Glutamatergic neuron (in vitro differentiated cells): ENCODE results near the gene FITM1. TPM values are rescaled to one million over a fixed set of nuclear protein-coding genes. Genes with fewer than 3 reads are reported as not detected.

Source experiments
- DNase-seq: peaks from one replicate; pipeline ENCODE4 v3.0.0; 2022
- H3K27ac Mint-ChIP-seq: one replicate; pipeline ENCODE4 v1.8.0; 2020; ENCODE audit warnings: mild to moderate bottlenecking, mixed read lengths, inconsistent platforms; ENCODE audit not compliant: unreplicated experiment
- H3K27me3 Mint-ChIP-seq: one replicate; pipeline ENCODE4 v1.8.0; 2020; ENCODE audit warnings: mild to moderate bottlenecking, moderate library complexity, mixed read lengths, inconsistent platforms; ENCODE audit not compliant: unreplicated experiment
- H3K36me3 Mint-ChIP-seq: one replicate; pipeline ENCODE4 v1.8.0; 2020; ENCODE audit warnings: mild to moderate bottlenecking, mixed read lengths, inconsistent platforms; ENCODE audit not compliant: unreplicated experiment
- H3K4me1 Mint-ChIP-seq: one replicate; pipeline ENCODE4 v1.8.0; 2020; ENCODE audit warnings: mild to moderate bottlenecking, low read depth, mixed read lengths, inconsistent platforms; ENCODE audit not compliant: unreplicated experiment
- H3K4me3 Mint-ChIP-seq: one replicate; pipeline ENCODE4 v1.8.0; 2020; ENCODE audit warnings: mild to moderate bottlenecking, mixed read lengths, inconsistent platforms; ENCODE audit not compliant: unreplicated experiment
- H3K9me3 Mint-ChIP-seq: one replicate; pipeline ENCODE4 v1.8.0; 2020; ENCODE audit warnings: mild to moderate bottlenecking, moderate library complexity, mixed read lengths, inconsistent platforms; ENCODE audit not compliant: unreplicated experiment
- total RNA-seq: library from RNA; stranded (reverse); fragmentation: NEBNext Ultra II Directional; extraction: Animal tissue kit (Norgen Biotek cat#: 25700); gene quantifications from one replicate; pipeline ENCODE4 v1.2.1, GENCODE V29; 2021; ENCODE audit not compliant: unreplicated experiment
- TF ChIP-seq, protein P1 (sequence below): fragments of 200-600 bp; sonication (generic); IDR thresholded peaks from one replicate; pipeline ENCODE4 v1.5.0; 2021; ENCODE audit not compliant: partially characterized antibody, unreplicated experiment

FITM1 gene
- total RNA-seq, 1 donor from 2014 or later = 0.66 TPM

DNA sequence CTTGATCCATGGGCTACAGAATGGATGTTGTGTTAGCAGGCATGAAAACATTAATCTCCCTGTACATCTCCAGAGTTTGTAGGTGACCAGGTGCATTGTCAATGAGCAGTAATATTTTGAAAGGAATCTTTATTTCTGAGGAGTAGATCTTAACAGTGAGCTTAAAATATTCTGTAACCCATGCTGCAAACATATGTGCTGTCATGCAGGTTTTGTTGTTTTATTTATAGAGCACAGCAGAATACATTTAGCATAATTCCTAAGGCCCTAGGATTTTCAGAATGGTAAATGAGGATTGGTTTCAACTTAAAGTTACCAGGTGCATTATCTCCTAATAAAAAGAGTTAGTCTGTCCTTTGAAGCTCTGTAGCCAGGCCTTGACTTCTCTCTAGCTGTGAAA is 3.5 kb upstream of the FITM1 start:
- Mint-ChIP-seq H3K9me3 (peaks cover 4% of the 10 kb centered on the region), H3K4me1 (peaks cover 13% of the 10 kb centered on the region), H3K4me3 (no peak overlapping the region), H3K36me3 (no peaks in the 10 kb centered on the region), H3K27me3 (peaks cover 6% of the 10 kb centered on the region), H3K27ac (no peak overlapping the region)
- no peak for DNase-seq
- TF ChIP-seq, protein P1, sequence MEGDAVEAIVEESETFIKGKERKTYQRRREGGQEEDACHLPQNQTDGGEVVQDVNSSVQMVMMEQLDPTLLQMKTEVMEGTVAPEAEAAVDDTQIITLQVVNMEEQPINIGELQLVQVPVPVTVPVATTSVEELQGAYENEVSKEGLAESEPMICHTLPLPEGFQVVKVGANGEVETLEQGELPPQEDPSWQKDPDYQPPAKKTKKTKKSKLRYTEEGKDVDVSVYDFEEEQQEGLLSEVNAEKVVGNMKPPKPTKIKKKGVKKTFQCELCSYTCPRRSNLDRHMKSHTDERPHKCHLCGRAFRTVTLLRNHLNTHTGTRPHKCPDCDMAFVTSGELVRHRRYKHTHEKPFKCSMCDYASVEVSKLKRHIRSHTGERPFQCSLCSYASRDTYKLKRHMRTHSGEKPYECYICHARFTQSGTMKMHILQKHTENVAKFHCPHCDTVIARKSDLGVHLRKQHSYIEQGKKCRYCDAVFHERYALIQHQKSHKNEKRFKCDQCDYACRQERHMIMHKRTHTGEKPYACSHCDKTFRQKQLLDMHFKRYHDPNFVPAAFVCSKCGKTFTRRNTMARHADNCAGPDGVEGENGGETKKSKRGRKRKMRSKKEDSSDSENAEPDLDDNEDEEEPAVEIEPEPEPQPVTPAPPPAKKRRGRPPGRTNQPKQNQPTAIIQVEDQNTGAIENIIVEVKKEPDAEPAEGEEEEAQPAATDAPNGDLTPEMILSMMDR = no peak

DNA sequence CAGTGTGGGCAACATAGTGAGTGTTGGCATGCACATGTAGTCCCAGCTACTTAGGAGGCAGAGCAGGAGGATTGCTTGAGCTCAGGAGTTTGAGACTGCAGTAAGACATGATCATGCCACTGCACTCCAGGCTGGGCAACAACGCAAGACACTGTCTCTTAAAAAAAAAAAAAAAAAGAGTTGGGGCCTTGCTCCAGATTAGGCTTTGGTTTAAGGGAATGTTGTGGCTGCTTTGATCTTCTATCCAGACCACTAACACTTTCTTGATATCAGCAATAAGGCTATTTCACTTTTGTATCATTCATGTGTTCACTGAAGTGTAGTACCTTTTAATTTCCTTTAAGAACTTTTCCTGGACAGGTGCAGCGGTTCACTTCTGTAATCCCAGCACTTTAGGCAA is 2.8 kb upstream of the FITM1 start:
- H3K27ac Mint-ChIP-seq = no peak overlapping the region
- H3K9me3 Mint-ChIP-seq = peaks cover 4% of the 10 kb centered on the region
- no peaks in the 10 kb centered on the region for H3K36me3 Mint-ChIP-seq
- H3K4me3 Mint-ChIP-seq = no peak overlapping the region
- peaks cover 6% of the 10 kb centered on the region for H3K27me3 Mint-ChIP-seq
- H3K4me1 Mint-ChIP-seq = peaks cover 14% of the 10 kb centered on the region
- DNase-seq = no peak
- TF ChIP-seq, protein P1 = no peak

DNA sequence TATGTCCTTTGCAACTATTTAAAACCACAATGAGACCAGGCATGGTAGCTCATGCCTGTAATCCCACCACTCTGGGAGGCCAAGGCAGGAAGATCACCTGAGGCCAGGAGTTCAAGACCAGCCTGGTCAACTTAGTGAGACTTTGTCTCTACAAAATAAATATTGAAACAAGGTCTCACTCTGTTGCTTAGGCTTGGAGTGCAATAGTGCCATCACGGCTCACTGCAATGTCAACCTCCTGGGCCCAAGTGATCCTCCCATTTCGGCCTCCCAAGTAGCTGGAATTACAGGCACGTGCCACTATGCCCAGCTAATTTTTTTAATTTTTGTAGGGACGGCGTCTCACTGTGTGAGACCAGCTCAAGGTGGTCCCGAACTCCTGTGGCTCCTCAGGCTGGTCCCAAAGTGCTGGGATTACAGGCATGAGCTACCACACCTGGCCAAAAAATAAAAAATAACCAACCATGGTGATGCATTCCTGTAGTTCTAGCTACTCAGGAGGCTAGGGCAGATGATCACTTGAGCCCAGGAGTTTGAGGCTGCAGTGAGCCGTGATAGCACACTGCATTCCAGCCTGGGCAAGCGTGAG is 955 bp upstream of the FITM1 start:
- TF ChIP-seq, protein P1 = no peak
- Mint-ChIP-seq H3K27me3 (peaks cover 6% of the 10 kb centered on the region), H3K27ac (no peak overlapping the region), H3K36me3 (no peaks in the 10 kb centered on the region), H3K9me3 (peaks cover 4% of the 10 kb centered on the region), H3K4me3 (no peak overlapping the region), H3K4me1 (peaks cover 18% of the 10 kb centered on the region)
- DNase-seq = no peak

DNA sequence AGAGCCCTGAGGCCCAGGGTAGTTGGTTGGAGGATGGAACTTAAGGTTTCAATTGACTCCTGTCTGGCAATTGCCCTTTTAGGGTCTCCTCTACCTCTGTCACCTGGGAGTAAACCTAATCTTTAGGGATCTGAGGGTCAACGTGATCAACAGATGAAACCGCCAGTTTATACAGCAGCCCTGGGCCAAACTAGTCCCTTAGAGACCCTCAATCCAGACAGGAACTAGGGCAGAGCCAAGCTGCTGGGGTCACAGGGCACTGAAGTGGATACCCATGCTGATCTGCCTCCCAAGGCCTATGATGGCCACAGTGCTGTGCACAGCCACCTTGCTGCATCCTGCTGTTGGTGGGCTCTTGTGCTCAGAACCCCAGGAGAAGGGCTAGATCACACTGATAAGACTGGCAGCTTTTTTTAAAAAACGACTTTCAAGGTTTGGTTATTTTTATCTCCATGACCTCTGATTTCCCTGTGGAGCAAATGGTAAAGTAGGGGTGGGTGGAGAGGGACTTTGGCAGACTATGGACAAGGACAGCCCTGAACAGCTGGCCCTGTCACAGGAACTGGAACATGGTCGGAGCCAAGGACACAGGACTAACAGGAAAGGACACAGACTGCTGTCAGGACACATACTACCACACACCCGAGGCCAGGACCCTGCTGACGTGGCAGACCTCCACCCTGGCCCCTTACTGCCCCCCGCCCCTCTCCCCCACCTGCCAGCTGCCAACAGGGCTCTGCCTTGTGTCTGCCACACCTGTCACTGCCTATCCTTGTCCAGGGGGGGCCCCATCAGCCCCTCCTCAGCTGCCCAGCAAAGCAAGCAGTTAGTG is 474 bp downstream of the FITM1 start:
- H3K27ac Mint-ChIP-seq = peak overlapping the region; percentile 78
- peak; percentile 23 for DNase-seq
- TF ChIP-seq, protein P1 = no peak
- no peaks in the 10 kb centered on the region for H3K36me3 Mint-ChIP-seq
- peak overlapping the region; percentile 70 for H3K4me3 Mint-ChIP-seq
- H3K27me3 Mint-ChIP-seq = peaks cover 12% of the 10 kb centered on the region
- peaks cover 10% of the 10 kb centered on the region for H3K9me3 Mint-ChIP-seq
- H3K4me1 Mint-ChIP-seq = peaks cover 25% of the 10 kb centered on the region

DNA sequence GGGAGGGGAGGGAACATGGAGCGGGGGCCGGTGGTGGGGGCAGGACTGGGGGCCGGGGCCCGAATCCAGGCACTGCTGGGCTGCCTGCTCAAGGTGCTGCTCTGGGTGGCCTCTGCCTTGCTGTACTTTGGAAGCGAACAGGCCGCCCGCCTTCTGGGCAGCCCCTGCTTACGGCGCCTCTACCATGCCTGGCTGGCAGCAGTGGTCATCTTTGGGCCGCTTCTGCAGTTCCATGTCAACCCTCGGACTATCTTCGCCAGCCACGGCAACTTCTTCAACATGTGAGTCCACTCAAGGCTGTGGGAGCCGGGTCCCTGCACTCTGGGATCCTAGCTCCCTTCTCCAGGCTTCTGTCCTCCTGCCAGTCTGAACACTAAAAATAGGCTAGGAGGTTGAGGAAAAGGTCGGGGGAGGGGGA is 1.1 kb downstream of the FITM1 start:
- Mint-ChIP-seq H3K36me3 (no peaks in the 10 kb centered on the region), H3K27me3 (peaks cover 12% of the 10 kb centered on the region), H3K4me3 (peak overlapping the region; percentile 46), H3K27ac (peak overlapping the region; percentile 10), H3K9me3 (peaks cover 10% of the 10 kb centered on the region), H3K4me1 (peaks cover 25% of the 10 kb centered on the region)
- DNase-seq = no peak
- TF ChIP-seq, protein P1 = no peak
